IgD-negative memory B cell (primary cell): ENCODE data around the gene MAPKAP1. TPM values are rescaled to one million over a fixed set of nuclear protein-coding genes. Genes with fewer than 3 reads are reported as not detected.

Experiments used
- H3K27ac Mint-ChIP-seq, 3 donors: one replicate each; pipeline ENCODE4 v1.8.0; 2020 to 2022; ENCODE audit warnings: mild to moderate bottlenecking in 3 of 3, mixed read lengths in 3 of 3, moderate library complexity in 1 of 3
- H3K27me3 Mint-ChIP-seq: one replicate; pipeline ENCODE4 v1.8.0; 2021; ENCODE audit warnings: mixed read lengths
- H3K36me3 Mint-ChIP-seq: one replicate; pipeline ENCODE4 v1.8.0; 2020; ENCODE audit warnings: mild to moderate bottlenecking, mixed read lengths
- H3K4me1 Mint-ChIP-seq, 3 donors: one replicate each; pipeline ENCODE4 v1.8.0; 2020 to 2022; ENCODE audit warnings: mixed read lengths in 3 of 3, mild to moderate bottlenecking in 1 of 3
- H3K4me3 Mint-ChIP-seq, 4 donors: one replicate each; pipeline ENCODE4 v1.8.0; 2020 to 2022; ENCODE audit warnings: mild to moderate bottlenecking in 4 of 4, mixed read lengths in 4 of 4, moderate library complexity in 3 of 4
- H3K9me3 Mint-ChIP-seq, 3 donors: one replicate each; pipeline ENCODE4 v1.8.0; 2020 to 2021; ENCODE audit warnings: mixed read lengths in 3 of 3, mild to moderate bottlenecking in 1 of 3
- polyA plus RNA-seq: library from polyadenylated mRNA; unstranded; fragments of 300-500 nt; fragmentation: Illumina TruSeq; gene quantifications from one replicate; pipeline ENCODE4 v1.2.3, GENCODE V29; 2021

Gene MAPKAP1
- polyA plus RNA-seq, 1 donor from 2014 or later: 74.7 TPM

DNA sequence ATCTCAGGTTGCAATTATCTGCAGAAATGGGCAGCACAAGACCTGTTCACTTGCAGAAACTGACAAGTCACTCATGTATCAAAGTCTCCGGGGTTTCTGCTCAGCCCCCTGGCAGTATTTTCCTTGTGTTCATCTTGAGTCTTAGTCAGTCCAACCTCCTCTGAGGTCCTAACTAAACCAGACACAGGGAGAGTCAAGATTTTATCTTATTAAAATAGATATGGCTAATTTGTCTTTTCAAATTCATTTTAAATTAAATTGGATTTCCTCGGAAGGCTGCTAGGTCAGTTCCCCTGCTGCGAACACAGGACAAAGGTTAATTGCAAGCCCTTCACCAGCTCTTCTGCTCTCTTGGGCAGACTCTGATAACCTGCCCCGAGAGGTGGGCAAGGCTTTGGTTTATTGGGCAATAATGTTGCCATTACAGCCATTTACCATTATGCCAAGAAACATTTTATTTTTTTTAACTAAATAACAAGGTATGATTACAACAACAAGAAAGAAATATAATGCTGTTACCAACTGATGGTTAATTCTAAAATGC, 103.5 kb downstream of the MAPKAP1 start:
- Mint-ChIP-seq H3K9me3 (no peaks in the 10 kb centered on the region), H3K27ac (no peak overlapping the region), H3K4me3 (no peak overlapping the region), H3K27me3 (no peaks in the 10 kb centered on the region), H3K36me3 (peaks cover 3% of the 10 kb centered on the region), H3K4me1 (peaks cover 6 to 17% (median 15%) of the 10 kb centered on the region in 3 donors)

DNA sequence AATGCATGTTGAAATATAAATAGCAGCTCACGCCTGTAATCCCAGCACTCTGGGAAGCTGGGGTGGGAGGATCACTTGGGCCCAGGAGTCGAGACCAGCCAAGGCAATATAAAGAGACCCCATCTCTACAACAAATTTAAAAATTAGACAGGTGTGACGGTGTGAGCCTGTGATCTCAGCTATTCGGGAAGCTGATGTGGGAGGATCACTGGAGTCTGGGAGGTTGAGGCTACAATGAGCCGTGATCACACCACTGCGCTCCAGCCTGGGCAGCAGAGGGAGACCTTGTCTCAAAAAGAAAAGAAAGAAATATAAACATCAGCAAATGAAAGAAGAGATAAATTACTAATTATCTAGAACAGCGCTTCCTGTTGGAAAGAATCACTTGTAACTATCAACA, 105.0 kb downstream of the MAPKAP1 start:
- H3K27ac Mint-ChIP-seq: no peak overlapping the region
- H3K4me1 Mint-ChIP-seq: peaks cover 5 to 16% (median 14%) of the 10 kb centered on the region in 3 donors
- peaks cover 3% of the 10 kb centered on the region for H3K36me3 Mint-ChIP-seq
- H3K27me3 Mint-ChIP-seq: no peaks in the 10 kb centered on the region
- no peak overlapping the region for H3K4me3 Mint-ChIP-seq
- H3K9me3 Mint-ChIP-seq: no peaks in the 10 kb centered on the region

DNA sequence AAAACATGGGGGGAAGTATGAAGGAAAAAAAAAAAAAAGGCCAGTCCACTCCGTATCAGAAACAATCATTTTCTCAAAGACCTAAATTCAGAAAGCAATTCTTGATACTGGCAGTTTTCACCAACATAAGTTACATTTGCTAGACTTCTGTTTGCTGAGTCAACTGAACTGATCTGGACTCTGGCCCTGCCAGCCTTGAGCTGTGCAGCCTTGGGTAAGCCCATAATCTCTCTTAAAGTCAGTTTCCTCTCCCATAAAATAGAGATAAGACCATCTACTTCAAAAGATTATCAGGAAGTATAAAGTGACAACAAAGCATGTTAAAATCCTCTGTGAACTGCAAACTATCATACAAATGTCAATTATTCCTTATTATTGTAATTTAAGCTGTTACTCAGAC, 106.8 kb downstream of the MAPKAP1 start:
- Mint-ChIP-seq H3K9me3 (no peaks in the 10 kb centered on the region), H3K4me3 (no peak overlapping the region), H3K4me1 (peaks cover 5 to 13% (median 12%) of the 10 kb centered on the region in 3 donors), H3K27me3 (no peaks in the 10 kb centered on the region), H3K36me3 (peaks cover 3% of the 10 kb centered on the region), H3K27ac (no peak overlapping the region)

DNA sequence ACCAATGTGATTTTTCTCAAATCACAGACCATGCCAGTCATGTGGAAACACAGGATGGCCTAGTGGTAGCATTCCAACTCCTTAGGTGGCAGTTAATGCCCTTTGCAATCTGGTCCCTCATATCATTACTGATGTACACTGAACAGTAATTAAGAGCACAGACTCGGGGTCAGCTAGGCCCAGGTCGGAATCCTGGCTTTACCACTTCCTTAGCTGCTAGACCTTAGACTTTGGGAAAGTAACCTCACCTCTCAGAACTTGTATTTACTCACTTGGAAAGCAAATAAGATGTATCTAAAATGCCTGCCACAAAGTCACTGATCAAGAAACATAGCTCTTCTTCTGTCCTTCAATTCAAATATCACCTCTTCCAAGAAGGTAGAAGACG, 112.8 kb downstream of the MAPKAP1 start:
- H3K9me3 Mint-ChIP-seq: no peaks in the 10 kb centered on the region
- no peaks in the 10 kb centered on the region for H3K27me3 Mint-ChIP-seq
- H3K36me3 Mint-ChIP-seq: peaks cover 4% of the 10 kb centered on the region
- peaks cover 8 to 11% (median 11%) of the 10 kb centered on the region in 3 donors for H3K4me1 Mint-ChIP-seq
- no peak overlapping the region for H3K27ac Mint-ChIP-seq
- no peak overlapping the region for H3K4me3 Mint-ChIP-seq

DNA sequence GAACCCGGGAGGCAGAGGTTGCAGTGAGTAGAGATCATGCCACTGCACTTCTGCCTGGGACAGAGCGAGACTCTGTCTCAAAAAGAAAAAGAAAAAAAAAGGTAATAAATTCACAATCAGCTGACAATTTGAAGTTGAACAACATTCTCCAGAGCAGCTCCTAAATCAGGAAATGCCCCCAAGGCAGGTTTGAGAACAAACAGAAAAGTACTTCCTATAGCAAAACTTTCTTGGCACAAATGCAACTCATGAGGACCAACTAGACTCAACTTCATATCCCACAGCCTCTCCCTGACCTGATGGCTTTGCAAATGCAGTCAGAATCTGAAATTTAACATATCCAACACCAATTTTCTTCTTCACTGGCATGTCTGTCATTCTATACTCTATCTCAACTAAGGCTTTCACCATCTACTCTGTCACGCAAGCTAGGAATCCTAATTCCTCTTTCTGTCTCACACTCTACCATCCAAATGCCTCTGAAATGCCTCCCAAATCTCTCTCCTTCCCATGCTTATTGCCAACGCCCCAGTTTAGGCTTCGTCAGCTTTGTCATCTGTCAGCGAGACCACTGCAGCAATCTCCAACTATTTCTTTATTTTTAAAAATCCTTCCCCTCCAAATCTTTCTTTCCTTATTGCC, 113.3 kb downstream of the MAPKAP1 start:
- H3K4me1 Mint-ChIP-seq: peaks cover 10 to 12% (median 11%) of the 10 kb centered on the region in 3 donors
- no peak overlapping the region for H3K4me3 Mint-ChIP-seq
- no peak overlapping the region for H3K27ac Mint-ChIP-seq
- peaks cover 4% of the 10 kb centered on the region for H3K36me3 Mint-ChIP-seq
- no peaks in the 10 kb centered on the region for H3K9me3 Mint-ChIP-seq
- no peaks in the 10 kb centered on the region for H3K27me3 Mint-ChIP-seq

DNA sequence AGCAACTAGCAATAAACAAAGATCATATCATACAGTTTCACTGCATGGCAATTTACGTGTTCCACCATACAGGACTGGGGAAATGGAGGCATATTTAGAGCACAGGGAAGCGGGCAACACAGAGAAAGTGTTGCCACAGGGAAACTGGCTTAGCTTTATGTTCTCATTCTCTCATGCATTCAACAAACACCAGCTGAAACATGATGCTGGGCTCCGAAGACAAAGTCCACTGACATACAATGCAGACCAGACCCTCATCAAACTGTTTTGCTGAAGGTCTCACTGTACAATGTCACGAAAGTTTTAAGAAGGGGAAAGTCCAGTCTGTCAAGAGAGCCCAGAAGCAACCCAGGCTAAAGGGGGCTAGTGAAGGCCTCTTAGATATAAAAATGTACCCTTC, 115.1 kb downstream of the MAPKAP1 start:
- Mint-ChIP-seq H3K27ac (no peak overlapping the region), H3K36me3 (peaks cover 4% of the 10 kb centered on the region), H3K27me3 (no peaks in the 10 kb centered on the region), H3K4me3 (no peak overlapping the region), H3K9me3 (no peaks in the 10 kb centered on the region), H3K4me1 (peaks cover 10 to 15% (median 14%) of the 10 kb centered on the region in 3 donors)

DNA sequence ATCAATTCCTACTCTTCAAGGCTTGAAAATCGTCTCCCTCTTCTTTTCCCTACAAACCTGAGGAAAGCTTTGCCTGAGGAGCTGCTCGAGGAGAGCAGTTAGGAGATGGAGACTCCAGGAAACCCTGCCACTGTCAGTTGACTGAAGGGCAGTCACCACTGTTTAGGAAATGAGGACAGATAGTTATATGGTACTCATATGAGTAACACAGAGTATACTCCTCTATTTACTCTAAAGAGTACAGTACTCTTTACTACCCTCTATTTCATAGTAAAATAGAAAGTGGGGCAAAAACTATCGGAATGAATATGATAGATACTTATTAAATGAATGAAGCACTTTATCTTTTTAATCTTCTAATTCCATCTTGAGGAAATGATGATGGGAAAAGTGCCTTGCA, 115.8 kb downstream of the MAPKAP1 start:
- no peaks in the 10 kb centered on the region for H3K9me3 Mint-ChIP-seq
- no peak overlapping the region for H3K4me3 Mint-ChIP-seq
- peaks cover 4% of the 10 kb centered on the region for H3K36me3 Mint-ChIP-seq
- H3K27ac Mint-ChIP-seq: no peak overlapping the region
- H3K27me3 Mint-ChIP-seq: no peaks in the 10 kb centered on the region
- peaks cover 14 to 15% (median 15%) of the 10 kb centered on the region in 3 donors for H3K4me1 Mint-ChIP-seq

DNA sequence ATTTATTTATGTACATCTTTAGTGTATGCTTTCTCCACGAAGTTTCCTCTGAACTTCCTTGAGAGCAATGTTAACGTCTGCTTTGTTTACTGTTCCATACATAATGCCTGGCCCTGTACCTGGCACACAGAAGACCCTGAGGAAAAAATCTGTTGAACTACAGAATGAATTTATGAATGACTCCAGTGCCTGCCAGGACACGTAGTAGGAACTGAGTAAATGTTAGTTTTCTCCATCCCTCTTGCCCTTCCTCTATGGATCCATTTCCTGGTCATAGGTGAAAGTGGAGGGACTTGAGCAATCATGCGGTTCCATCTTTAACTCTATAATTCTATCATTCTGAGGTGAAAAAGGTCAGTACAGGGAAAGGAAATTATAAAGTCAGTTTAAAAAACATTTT, 117.7 kb downstream of the MAPKAP1 start:
- Mint-ChIP-seq H3K36me3 (peaks cover 8% of the 10 kb centered on the region), H3K27me3 (no peaks in the 10 kb centered on the region), H3K4me1 (peaks cover 11 to 14% (median 14%) of the 10 kb centered on the region in 3 donors), H3K4me3 (no peak overlapping the region), H3K9me3 (no peaks in the 10 kb centered on the region), H3K27ac (no peak overlapping the region)

DNA sequence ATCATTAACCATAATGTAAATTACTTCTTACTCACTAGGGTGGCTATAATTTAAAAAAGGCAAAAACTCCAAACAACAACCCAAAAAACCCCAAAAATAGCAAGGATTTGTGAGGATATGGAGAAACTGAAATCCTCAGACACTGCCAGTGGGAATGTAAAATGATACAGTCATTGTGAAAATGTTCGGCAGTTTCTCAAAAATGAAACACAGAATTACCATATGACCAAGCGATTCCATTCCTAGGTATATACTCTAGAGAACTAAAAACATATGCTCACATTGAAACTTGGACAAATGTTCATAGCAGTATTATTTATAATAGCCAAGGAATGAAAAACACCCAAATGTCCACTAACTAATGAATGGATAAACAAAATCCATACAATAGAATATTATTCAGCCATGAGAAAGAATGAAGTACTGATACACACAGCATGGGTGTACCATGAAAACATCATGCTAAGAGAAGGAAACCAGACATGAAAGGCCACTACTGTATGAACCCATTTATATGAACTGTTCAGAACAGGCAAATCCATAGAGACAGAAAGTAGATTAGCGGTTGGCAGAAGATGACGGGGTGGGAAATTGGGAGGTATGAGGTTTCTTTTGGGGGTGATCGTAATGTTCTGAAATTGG, 119.1 kb downstream of the MAPKAP1 start:
- peaks cover 11 to 14% (median 12%) of the 10 kb centered on the region in 3 donors for H3K4me1 Mint-ChIP-seq
- H3K27ac Mint-ChIP-seq: no peak overlapping the region

DNA sequence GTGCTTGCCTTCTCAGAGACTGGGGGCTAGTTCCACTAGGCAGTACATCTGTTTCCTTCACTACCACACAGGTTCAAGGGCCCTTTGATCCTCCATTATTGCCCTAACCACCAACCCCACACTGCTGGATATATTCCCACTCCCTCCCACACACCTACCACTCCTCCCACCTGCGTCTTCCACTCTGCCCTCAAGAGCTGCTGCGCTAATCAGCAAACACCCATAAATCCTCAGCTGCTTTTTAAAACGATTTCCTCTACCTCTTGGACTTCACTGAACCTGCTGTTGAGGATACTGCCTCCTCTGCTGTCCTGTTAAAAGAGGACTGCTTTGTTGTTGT, 120.9 kb downstream of the MAPKAP1 start:
- no peak overlapping the region for H3K4me3 Mint-ChIP-seq
- H3K9me3 Mint-ChIP-seq: no peaks in the 10 kb centered on the region
- H3K36me3 Mint-ChIP-seq: peaks cover 13% of the 10 kb centered on the region
- peaks cover 11 to 14% (median 12%) of the 10 kb centered on the region in 3 donors for H3K4me1 Mint-ChIP-seq
- no peaks in the 10 kb centered on the region for H3K27me3 Mint-ChIP-seq
- no peak overlapping the region for H3K27ac Mint-ChIP-seq

More for the DNA sequence above, 119.1 kb downstream of the MAPKAP1 start:
- Mint-ChIP-seq H3K36me3 (peaks cover 9% of the 10 kb centered on the region), H3K9me3 (no peaks in the 10 kb centered on the region), H3K27me3 (no peaks in the 10 kb centered on the region), H3K4me3 (no peak overlapping the region)

DNA sequence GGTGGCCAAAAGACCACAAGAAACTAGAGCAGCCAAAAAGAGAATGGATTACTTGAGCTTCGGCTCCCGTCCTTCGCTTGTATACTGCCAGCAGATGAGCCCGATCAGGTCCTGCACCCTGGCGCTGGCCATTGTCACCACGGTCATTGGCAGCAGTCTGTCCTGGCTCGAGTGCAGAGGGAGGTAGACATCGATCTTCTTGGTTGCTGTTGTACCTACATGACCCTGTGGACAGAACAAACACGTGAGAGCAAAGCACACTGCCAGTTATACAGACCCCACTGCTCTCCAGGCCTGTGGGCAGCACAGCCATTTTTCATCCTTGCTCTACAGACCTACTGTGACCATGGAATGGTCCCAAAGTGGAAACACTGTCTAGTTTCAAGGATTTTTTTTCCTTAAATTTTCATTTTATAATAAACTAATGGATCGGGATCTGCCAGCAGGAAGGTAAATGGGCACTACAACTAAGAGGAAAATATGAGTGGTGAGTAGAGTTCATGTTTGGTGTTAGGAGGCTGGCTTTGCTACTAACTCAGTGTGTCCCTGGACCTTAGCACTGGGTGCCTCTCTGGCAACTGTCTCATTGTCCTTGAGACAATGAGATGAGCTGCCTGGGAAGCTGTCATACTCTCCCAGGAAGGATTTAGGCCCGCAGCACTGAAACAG, 121.4 kb downstream of the MAPKAP1 start:
- Mint-ChIP-seq H3K4me1 (peaks cover 11 to 14% (median 12%) of the 10 kb centered on the region in 3 donors), H3K9me3 (peaks cover 0 to 4% (median 0%) of the 10 kb centered on the region in 3 donors), H3K27ac (no peak overlapping the region), H3K4me3 (peak overlapping the region in 1 of 4 donors; percentile 19), H3K27me3 (no peaks in the 10 kb centered on the region), H3K36me3 (peaks cover 13% of the 10 kb centered on the region)

DNA sequence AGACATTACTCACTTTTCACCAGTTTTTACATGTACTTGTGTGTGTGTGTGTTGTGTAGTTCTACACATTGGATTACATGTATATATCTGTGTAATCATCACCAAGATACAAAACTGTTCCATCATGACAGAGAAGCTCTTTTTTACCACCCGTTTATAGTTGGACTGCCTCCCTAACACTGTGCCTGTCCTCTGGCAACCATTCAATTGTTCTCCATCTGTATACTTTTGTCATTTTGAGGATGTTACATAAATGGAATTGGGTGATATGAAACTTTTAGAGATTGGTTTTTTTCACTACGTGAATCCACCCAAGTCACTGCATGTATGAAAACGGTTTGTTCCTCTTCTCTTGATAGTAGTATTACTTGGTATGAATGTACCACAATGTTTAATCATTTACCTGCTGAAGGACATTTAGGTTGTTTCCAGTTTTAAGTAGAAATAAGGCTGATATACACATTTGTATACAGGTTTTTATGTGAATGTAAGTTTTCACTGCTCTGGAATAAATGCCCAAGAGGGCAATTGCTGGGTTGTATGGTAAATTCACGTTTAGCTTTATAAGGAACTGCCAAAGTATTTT, 126.2 kb downstream of the MAPKAP1 start:
- peaks cover 0 to 8% (median 0%) of the 10 kb centered on the region in 3 donors for H3K9me3 Mint-ChIP-seq
- H3K4me3 Mint-ChIP-seq: no peak overlapping the region
- no peaks in the 10 kb centered on the region for H3K4me1 Mint-ChIP-seq
- H3K36me3 Mint-ChIP-seq: peaks cover 16% of the 10 kb centered on the region
- no peak overlapping the region for H3K27ac Mint-ChIP-seq
- H3K27me3 Mint-ChIP-seq: no peaks in the 10 kb centered on the region

DNA sequence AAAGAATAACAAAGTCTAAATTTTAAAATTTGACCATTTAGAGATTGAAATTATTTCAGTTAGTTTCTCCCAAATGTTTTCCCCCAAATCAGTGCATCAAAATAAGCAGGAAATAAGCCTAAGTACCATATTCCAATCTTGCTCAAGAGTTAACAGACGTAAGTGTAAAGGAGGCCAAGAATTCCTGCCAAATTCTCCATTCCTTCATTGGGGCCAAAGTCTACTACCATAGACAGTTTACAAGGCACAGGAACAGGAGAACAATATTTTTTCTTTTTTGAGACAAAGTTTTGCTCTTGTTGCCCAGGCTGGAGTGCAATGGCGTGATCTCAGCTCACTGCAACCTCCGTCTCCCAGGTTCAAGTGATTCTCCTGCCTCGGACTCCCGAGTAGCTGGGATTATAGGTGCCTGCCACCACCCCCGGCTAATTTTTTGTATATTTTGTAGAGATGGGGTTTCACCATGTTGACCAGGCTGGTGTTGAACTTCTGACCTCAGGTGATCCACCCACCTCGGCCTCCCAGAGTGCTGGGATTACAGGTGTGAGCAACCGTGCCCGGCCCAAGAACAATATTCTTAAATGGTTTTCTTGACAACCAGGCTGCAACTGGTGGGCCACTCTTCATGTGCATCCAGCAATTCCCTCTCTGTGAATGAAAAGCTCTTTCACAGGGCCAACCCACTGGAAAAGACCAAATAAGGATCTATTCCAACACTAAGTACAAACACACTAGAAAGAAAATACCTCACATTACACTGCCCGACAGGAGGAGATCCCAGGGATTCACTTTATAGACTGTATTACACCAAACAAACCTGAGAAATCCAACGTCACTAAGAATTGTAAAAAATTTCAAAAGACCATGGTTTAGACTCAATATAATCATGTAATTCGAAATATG, 127.7 kb downstream of the MAPKAP1 start:
- H3K27me3 Mint-ChIP-seq: no peaks in the 10 kb centered on the region
- no peak overlapping the region for H3K4me3 Mint-ChIP-seq
- no peak overlapping the region for H3K27ac Mint-ChIP-seq
- no peaks in the 10 kb centered on the region for H3K4me1 Mint-ChIP-seq
- peaks cover 12% of the 10 kb centered on the region for H3K36me3 Mint-ChIP-seq
- peaks cover 0 to 8% (median 0%) of the 10 kb centered on the region in 3 donors for H3K9me3 Mint-ChIP-seq

DNA sequence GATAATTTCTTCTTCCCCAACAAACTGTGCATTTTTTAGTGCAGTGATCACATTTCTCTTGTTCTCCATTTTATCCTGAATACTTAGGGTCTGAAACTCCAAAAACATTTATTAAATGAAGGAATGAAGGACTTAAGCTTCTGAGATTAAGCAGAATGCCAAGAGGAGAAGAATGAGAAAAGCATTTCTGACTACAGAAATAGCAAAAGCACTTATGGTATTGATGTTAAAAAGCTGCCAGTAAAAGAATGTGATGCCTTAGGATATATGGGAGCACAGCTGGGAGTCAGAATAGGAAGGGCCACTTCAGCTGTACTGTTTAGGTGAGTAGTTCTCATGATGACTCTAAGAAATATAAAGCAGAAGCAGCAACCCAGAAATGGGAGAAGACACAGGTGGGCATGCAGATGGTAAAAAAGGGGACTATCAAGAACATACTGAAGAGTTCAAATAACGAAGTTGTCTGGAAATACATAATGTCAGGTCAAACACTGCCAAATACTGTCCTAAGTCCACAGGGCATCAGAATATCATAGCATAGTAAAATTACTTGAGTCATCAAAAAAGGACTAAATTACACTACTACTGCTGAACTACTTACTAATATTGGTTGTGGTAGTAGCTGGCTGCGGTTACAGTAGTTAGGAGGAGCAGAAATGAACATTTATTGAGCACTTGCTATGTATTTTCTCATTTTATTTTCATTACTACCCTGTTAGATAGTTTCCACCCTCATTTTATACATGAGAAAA, 132.7 kb downstream of the MAPKAP1 start:
- Mint-ChIP-seq H3K4me1 (no peaks in the 10 kb centered on the region), H3K36me3 (peaks cover 8% of the 10 kb centered on the region), H3K9me3 (peaks cover 0 to 17% (median 4%) of the 10 kb centered on the region in 3 donors), H3K27ac (no peak overlapping the region), H3K4me3 (no peak overlapping the region), H3K27me3 (no peaks in the 10 kb centered on the region)
